Keratinocyte (primary cell): ENCODE data around the gene ZFX. TPM values are rescaled to one million over a fixed set of nuclear protein-coding genes. Genes with fewer than 3 reads are reported as not detected.
A peak's percentile ranks its signal among the peaks of the same experiment; 100 is the strongest.

Experiments used
- DNase-seq: peaks from one replicate; pipeline ENCODE4 v3.0.0-alpha.2; 2011; ENCODE audit warnings: low read depth, missing footprints, low spot score
- FAIRE-seq: peaks from 2 replicates; lab custom pipeline; 2011; peaks lifted over from hg19 to GRCh38; lab: Jason Lieb, UNC
- H2AFZ ChIP-seq: 2 replicates; pipeline ENCODE4 v1.6.0; 2012; ENCODE audit warnings: low read length, control low read depth, inconsistent platforms; ENCODE audit not compliant: control insufficient read depth
- H3K27ac ChIP-seq: 2 replicates; pipeline ENCODE4 v1.5.1; 2011; ENCODE audit warnings: low read length; ENCODE audit not compliant: control insufficient read depth, insufficient read depth
- H3K27me3 ChIP-seq: 3 replicates; pipeline ENCODE4 v1.6.0; 2011; ENCODE audit warnings: low read length; ENCODE audit not compliant: control insufficient read depth, insufficient read depth; ENCODE audit errors: extremely low read depth
- H3K36me3 ChIP-seq, 2 experiments: 2 replicates in 1 of 2; 3 replicates in 1 of 2; pipeline ENCODE4 v1.5.1; 2011; ENCODE audit warnings: low read length in 2 of 2, mild to moderate bottlenecking in 1 of 2; ENCODE audit not compliant: control insufficient read depth in 2 of 2, insufficient read depth in 2 of 2; ENCODE audit errors: extremely low read depth in 1 of 2
- H3K4me1 ChIP-seq: 3 replicates; pipeline ENCODE4 v1.5.1; 2011; ENCODE audit warnings: low read length; ENCODE audit not compliant: control insufficient read depth, insufficient read depth; ENCODE audit errors: extremely low read depth
- H3K4me2 ChIP-seq: 3 replicates; pipeline ENCODE4 v1.6.0; 2011; ENCODE audit warnings: low read depth, low read length; ENCODE audit not compliant: control insufficient read depth, insufficient read depth; ENCODE audit errors: extremely low read depth
- H3K4me3 ChIP-seq, 3 experiments: fragments of 200-600 bp in 1 of 3; sonication (generic) in 1 of 3; 2 replicates in 2 of 3; 3 replicates in 1 of 3; pipeline ENCODE4 v1.5.1; 2011 to 2016; ENCODE audit warnings: low read length in 3 of 3, mild to moderate bottlenecking in 3 of 3, control low read depth in 2 of 3, inconsistent platforms in 1 of 3, low read depth in 1 of 3, mixed read lengths in 1 of 3, mixed run types in 1 of 3, moderate library complexity in 1 of 3; ENCODE audit not compliant: control insufficient read depth in 2 of 3, insufficient read depth in 2 of 3; ENCODE audit errors: extremely low read depth in 1 of 3
- H3K79me2 ChIP-seq: 2 replicates; pipeline ENCODE4 v1.6.0; 2012; ENCODE audit warnings: low read length; ENCODE audit not compliant: control insufficient read depth, insufficient read depth
- H3K9ac ChIP-seq: 3 replicates; pipeline ENCODE4 v1.6.0; 2011; ENCODE audit warnings: low read length; ENCODE audit not compliant: control insufficient read depth, insufficient read depth; ENCODE audit errors: extremely low read depth
- H3K9me1 ChIP-seq: 3 replicates; pipeline ENCODE4 v1.6.0; 2011; ENCODE audit warnings: low read length; ENCODE audit not compliant: control insufficient read depth, insufficient read depth; ENCODE audit errors: extremely low read depth
- H3K9me3 ChIP-seq: 2 replicates; pipeline ENCODE4 v1.5.1; 2012; ENCODE audit warnings: low read depth, low read length; ENCODE audit not compliant: control insufficient read depth
- H4K20me1 ChIP-seq: 3 replicates; pipeline ENCODE4 v1.6.0; 2011; ENCODE audit warnings: low read length; ENCODE audit not compliant: control insufficient read depth, insufficient read depth; ENCODE audit errors: extremely low read depth
- EZH2 ChIP-seq: IDR thresholded peaks from one replicate; pipeline ENCODE4 v1.6.1; 2012; ENCODE audit warnings: inconsistent platforms, mild to moderate bottlenecking, low read length, moderate library complexity
- dilution Hi-C: fragments of 300-500 bp; cut with MboI; formaldehyde crosslinking; loops from one replicate; pipeline ENCODE4 v1.7.0; 2020; ENCODE audit warnings: low sequenced_read_pairs; ENCODE audit not compliant: extremely low pct_ligation_motif_present
- polyA plus RNA-seq, 5 experiments: library from polyadenylated mRNA; depleted of rRNA in 3 of 5; stranded (reverse) in 3 of 5; stranded (forward) in 1 of 5; unstranded in 1 of 5; fragments of >200 nt; gene quantifications; 1 replicate in 1 of 5; 2 replicates in 3 of 5; 3 replicates in 1 of 5; pipeline versions ENCODE4 v1.2.1 to v1.2.3, GENCODE V29; 2011 to 2012; ENCODE audit warnings: missing spikeins in 2 of 5, low read depth in 1 of 5, low replicate concordance in 1 of 5
- TF ChIP-seq, protein P1 (sequence below), 3 experiments: IDR thresholded peaks in 1 of 3; conservative IDR thresholded peaks in 1 of 3; optimal IDR thresholded peaks in 1 of 3; 2 replicates in 2 of 3; 3 replicates in 1 of 3; pipeline versions ENCODE3 to v1.5.1; 2011; ENCODE audit warnings: low read length in 3 of 3, mild to moderate bottlenecking in 3 of 3, moderate library complexity in 2 of 3, control low read depth in 1 of 3, inconsistent platforms in 1 of 3; ENCODE audit not compliant: insufficient read depth in 2 of 3; ENCODE audit errors: extremely low read depth in 1 of 3

ZFX gene
- polyA plus RNA-seq, 1 donor (not counting 4 experiments of a cell fraction or from before 2014, with no cell fraction given) = 24.3 TPM

DNA sequence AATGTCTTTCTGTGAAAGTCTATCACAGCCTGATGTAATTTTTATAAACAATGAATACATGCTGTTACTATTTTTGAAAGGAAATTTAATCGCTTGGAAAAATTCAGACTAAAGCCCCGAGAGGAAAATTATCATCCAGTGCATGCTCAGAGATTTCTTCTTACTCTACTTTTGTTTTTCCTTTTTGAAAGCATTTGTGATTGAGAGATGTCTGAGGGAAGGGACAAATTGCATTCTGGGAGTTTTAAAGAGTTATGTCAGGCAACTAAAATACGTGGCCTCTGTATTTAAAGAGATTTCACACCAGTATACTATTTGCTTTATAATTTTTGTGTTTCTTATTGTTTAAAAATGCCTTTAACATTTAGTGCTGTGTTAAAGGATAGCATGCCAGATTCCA lies 1.4 kb upstream of the ZFX start:
- Histone ChIP-seq H3K4me3 (peak overlapping the region in 2 of 3 experiments; percentile 64 to 86), H3K27ac (peak overlapping the region; percentile 68), H3K4me1 (peaks cover 45% of the 10 kb centered on the region), H3K27me3 (no peaks in the 10 kb centered on the region), H3K4me2 (peak overlapping the region; percentile 79), H4K20me1 (peaks cover 21% of the 10 kb centered on the region), H3K36me3 (peaks cover under 1 to 5% of the 10 kb centered on the region in 2 experiments), H3K9me1 (no peaks in the 10 kb centered on the region), H3K9me3 (no peaks in the 10 kb centered on the region), H3K79me2 (peaks cover 28% of the 10 kb centered on the region), H2AFZ (peak overlapping the region; percentile 72), H3K9ac (peak overlapping the region; percentile 86)
- no peak for FAIRE-seq
- TF ChIP-seq, protein P1, sequence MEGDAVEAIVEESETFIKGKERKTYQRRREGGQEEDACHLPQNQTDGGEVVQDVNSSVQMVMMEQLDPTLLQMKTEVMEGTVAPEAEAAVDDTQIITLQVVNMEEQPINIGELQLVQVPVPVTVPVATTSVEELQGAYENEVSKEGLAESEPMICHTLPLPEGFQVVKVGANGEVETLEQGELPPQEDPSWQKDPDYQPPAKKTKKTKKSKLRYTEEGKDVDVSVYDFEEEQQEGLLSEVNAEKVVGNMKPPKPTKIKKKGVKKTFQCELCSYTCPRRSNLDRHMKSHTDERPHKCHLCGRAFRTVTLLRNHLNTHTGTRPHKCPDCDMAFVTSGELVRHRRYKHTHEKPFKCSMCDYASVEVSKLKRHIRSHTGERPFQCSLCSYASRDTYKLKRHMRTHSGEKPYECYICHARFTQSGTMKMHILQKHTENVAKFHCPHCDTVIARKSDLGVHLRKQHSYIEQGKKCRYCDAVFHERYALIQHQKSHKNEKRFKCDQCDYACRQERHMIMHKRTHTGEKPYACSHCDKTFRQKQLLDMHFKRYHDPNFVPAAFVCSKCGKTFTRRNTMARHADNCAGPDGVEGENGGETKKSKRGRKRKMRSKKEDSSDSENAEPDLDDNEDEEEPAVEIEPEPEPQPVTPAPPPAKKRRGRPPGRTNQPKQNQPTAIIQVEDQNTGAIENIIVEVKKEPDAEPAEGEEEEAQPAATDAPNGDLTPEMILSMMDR (optimal IDR thresholded peaks at IDR 0.05 in 1 of 3, IDR thresholded peaks at IDR 0.05 in 1 of 3, conservative IDR thresholded peaks at IDR 0.05 in 1 of 3; ENCODE audit: extremely low read depth in 1 of 3, insufficient read depth in 2 of 3, low read length in 3 of 3) = no peak
- TF ChIP-seq EZH2 = no peak
- dilution Hi-C loops = no loop called here
- no peak for DNase-seq

GRCh38 chrX:24148535-24149350 lies 786 bp upstream of the ZFX start:
- dilution Hi-C loops = no loop called here
- no peak for DNase-seq
- peaks cover 51% of the 10 kb centered on the region for H3K4me1 ChIP-seq

More at GRCh38 chrX:24148535-24149350, 786 bp upstream of the ZFX start:
- peaks cover 35% of the 10 kb centered on the region for H3K79me2 ChIP-seq
- peak overlapping the region; percentile 86 for H3K9ac ChIP-seq
- H3K9me1 ChIP-seq = no peaks in the 10 kb centered on the region
- peak overlapping the region; percentile 72 for H2AFZ ChIP-seq
- no peaks in the 10 kb centered on the region for H3K27me3 ChIP-seq
- H3K4me2 ChIP-seq = peak overlapping the region; percentile 79
- H3K9me3 ChIP-seq = no peaks in the 10 kb centered on the region
- no peak for FAIRE-seq
- peak overlapping the region; percentile 64 to 94 (median 86) for H3K4me3 ChIP-seq
- peaks cover 2 to 9% of the 10 kb centered on the region in 2 experiments for H3K36me3 ChIP-seq
- H4K20me1 ChIP-seq = peaks cover 25% of the 10 kb centered on the region
- peak overlapping the region; percentile 68 for H3K27ac ChIP-seq
- no peak for TF ChIP-seq EZH2
- TF ChIP-seq, protein P1 (optimal IDR thresholded peaks at IDR 0.05 in 1 of 3, IDR thresholded peaks at IDR 0.05 in 1 of 3, conservative IDR thresholded peaks at IDR 0.05 in 1 of 3; ENCODE audit: extremely low read depth in 1 of 3, insufficient read depth in 2 of 3, low read length in 3 of 3) = no peak
